ENCODE results near the gene TLR8. TPM values are rescaled to one million over a fixed set of nuclear protein-coding genes. Genes with fewer than 3 reads are reported as not detected.

The TLR8 gene
- total RNA-seq, 8 experiments from 2014 or later: 0.04 to 0.56 (median 0.09) TPM; not detected in 3

DNA sequence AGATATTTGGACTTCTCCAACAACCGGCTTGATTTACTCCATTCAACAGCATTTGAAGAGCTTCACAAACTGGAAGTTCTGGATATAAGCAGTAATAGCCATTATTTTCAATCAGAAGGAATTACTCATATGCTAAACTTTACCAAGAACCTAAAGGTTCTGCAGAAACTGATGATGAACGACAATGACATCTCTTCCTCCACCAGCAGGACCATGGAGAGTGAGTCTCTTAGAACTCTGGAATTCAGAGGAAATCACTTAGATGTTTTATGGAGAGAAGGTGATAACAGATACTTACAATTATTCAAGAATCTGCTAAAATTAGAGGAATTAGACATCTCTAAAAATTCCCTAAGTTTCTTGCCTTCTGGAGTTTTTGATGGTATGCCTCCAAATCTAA is 19.3 kb upstream of the TLR8 start:
- no peak overlapping the region for H3K27ac ChIP-seq
- WGBS, 10 experiments: 30 to 100% (median 81%) methylated on average over 1 to 2 of the region's 2 CpGs; no CpG with 5 or more reads in 6 of the 10 experiments
- in situ Hi-C loops (cut with MboI; ENCODE audit: low pct_unique_long_range_greater_than_20kb in 2 of 9, low sequenced_read_pairs in 9 of 9, unreplicated experiment in 9 of 9): no loop called here
- H3K4me3 ChIP-seq: no peak overlapping the region
- no peak for ATAC-seq (replicated peaks in 6 of 8)
- H3K4me1 ChIP-seq (replicated peaks in 1 of 2): no peaks in the 10 kb centered on the region

DNA sequence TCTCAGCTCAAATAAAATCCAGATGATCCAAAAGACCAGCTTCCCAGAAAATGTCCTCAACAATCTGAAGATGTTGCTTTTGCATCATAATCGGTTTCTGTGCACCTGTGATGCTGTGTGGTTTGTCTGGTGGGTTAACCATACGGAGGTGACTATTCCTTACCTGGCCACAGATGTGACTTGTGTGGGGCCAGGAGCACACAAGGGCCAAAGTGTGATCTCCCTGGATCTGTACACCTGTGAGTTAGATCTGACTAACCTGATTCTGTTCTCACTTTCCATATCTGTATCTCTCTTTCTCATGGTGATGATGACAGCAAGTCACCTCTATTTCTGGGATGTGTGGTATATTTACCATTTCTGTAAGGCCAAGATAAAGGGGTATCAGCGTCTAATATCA is 18.7 kb upstream of the TLR8 start:
- Histone ChIP-seq H3K4me1 (replicated peaks in 1 of 2) (no peaks in the 10 kb centered on the region), H3K27ac (no peak overlapping the region), H3K4me3 (no peak overlapping the region)
- WGBS, 10 experiments: 69 to 80% methylated on average over 1 to 3 of the region's 3 CpGs; no CpG with 5 or more reads in 8 of the 10 experiments
- ATAC-seq (replicated peaks in 6 of 8): no peak
- in situ Hi-C loops (cut with MboI; ENCODE audit: low pct_unique_long_range_greater_than_20kb in 2 of 9, low sequenced_read_pairs in 9 of 9, unreplicated experiment in 9 of 9): no loop called here

DNA sequence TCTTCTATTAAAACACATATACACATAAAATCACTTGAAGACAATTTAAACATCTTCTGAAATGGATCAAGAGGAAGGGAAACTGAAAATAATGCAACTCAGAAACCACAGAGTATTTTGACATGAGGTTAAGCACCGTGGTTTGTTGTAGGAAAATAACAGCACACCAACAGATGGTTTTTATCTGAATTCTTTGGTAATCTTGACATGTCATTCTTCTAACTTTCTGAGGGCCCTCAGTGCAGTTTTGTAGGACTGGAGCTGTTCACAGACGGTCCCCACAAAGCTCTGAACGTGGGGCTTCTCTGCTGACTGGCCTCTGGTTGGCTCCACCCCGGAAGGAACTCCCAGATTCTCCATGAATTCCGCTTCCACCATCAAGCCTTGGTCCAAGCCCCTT is 16.0 kb upstream of the TLR8 start:
- Histone ChIP-seq H3K4me1 (replicated peaks in 1 of 2) (no peaks in the 10 kb centered on the region), H3K4me3 (no peak overlapping the region), H3K27ac (no peak overlapping the region)
- in situ Hi-C loops (cut with MboI; ENCODE audit: low pct_unique_long_range_greater_than_20kb in 2 of 9, low sequenced_read_pairs in 9 of 9, unreplicated experiment in 9 of 9): loop anchor here in 1 of 9 experiments (10.0 kb wide), 1 partner anchor 76 kb away; no protein-coding TSS in a partner anchor
- 64 to 83% methylated on average over 1 to 4 of the region's 5 CpGs; no CpG with 5 or more reads in 8 of the 10 experiments for WGBS, 10 experiments
- ATAC-seq (replicated peaks in 6 of 8): no peak

DNA sequence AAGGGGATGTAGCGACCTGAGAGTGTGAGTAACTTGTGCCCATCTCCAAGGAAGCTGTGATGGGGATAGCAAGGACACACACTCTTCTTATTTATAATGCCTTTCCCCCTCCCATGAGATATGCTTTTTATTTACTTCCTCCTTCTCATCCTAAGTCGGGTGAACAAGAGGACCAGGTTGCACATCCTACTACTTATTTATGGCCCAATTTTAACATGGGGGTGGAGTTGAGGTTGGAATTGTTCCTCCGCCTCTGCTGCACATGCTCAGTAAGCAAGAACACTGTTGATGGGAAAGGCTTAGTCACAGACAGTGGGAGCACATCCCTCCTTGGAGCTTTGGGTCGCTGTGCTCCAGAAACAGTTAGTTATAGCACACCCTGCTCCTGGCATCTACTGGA is 15.2 kb upstream of the TLR8 start:
- Histone ChIP-seq H3K4me1 (replicated peaks in 1 of 2) (no peaks in the 10 kb centered on the region), H3K4me3 (no peak overlapping the region), H3K27ac (no peak overlapping the region)
- in situ Hi-C loops (cut with MboI; ENCODE audit: low pct_unique_long_range_greater_than_20kb in 2 of 9, low sequenced_read_pairs in 9 of 9, unreplicated experiment in 9 of 9): loop anchor here in 1 of 9 experiments (10.0 kb wide), 1 partner anchor 76 kb away; no protein-coding TSS in a partner anchor
- no peak for ATAC-seq (replicated peaks in 6 of 8)
- WGBS, 10 experiments: 53% methylated on average over 3 of the region's 4 CpGs; no CpG with 5 or more reads in 9 of the 10 experiments

- in situ Hi-C loops (cut with MboI; ENCODE audit: low pct_unique_long_range_greater_than_20kb in 2 of 9, low sequenced_read_pairs in 9 of 9, unreplicated experiment in 9 of 9): loop anchor here in 1 of 9 experiments (10.0 kb wide), 1 partner anchor 77 kb away; no protein-coding TSS in a partner anchor
- ATAC-seq (replicated peaks in 6 of 8): no peak
- no peaks in the 10 kb centered on the region for H3K4me1 ChIP-seq (replicated peaks in 1 of 2)
- WGBS, 10 experiments: 0% methylated on average over 1 to 2 of the region's 2 CpGs; no CpG with 5 or more reads in 8 of the 10 experiments
- H3K27ac ChIP-seq: no peak overlapping the region
- no peak overlapping the region for H3K4me3 ChIP-seq
Measured at GRCh38 chrX:12891915-12892506, 14.4 kb upstream of the TLR8 start.

DNA sequence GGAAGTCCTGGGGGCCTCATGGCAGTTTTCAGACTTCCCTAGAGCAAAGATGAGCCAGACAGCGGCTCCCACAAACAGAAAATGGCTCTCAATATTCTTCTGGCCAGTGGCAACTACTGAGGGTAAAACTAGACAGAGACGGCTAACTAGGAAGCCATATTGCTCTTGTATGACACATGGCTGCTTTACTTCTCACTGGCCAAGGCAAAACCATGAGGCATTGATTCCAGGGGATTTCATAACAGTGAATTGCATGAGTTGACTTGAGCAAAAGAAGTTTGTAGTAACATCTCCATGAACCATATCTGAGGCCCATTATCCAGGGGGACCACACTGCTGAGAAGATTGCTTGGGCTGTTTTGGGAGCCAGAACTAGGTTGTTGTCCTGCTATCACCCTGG is 13.7 kb upstream of the TLR8 start:
- no peak for ATAC-seq (replicated peaks in 6 of 8)
- WGBS, 10 experiments: 0 to 100% (median 85%) methylated on average over 1 to 2 of the region's 2 CpGs; no CpG with 5 or more reads in 7 of the 10 experiments
- H3K4me3 ChIP-seq: no peak overlapping the region
- H3K4me1 ChIP-seq (replicated peaks in 1 of 2): no peaks in the 10 kb centered on the region
- no peak overlapping the region for H3K27ac ChIP-seq
- in situ Hi-C loops (cut with MboI; ENCODE audit: low pct_unique_long_range_greater_than_20kb in 2 of 9, low sequenced_read_pairs in 9 of 9, unreplicated experiment in 9 of 9): loop anchor here in 1 of 9 experiments (10.0 kb wide), 1 partner anchor 78 kb away; no protein-coding TSS in a partner anchor

GRCh38 chrX:12894074-12895030 is 12.1 kb upstream of the TLR8 start:
- WGBS, 10 experiments: 0 to 100% (median 58%) methylated on average over 1 to 8 of the region's 12 CpGs; no CpG with 5 or more reads in 5 of the 10 experiments
- Histone ChIP-seq H3K4me3 (no peak overlapping the region), H3K4me1 (replicated peaks in 1 of 2) (no peaks in the 10 kb centered on the region), H3K27ac (no peak overlapping the region)
- ATAC-seq (replicated peaks in 6 of 8): peak in 2 of 8 experiments; percentile 36 to 69
- in situ Hi-C loops (cut with MboI; ENCODE audit: low pct_unique_long_range_greater_than_20kb in 2 of 9, low sequenced_read_pairs in 9 of 9, unreplicated experiment in 9 of 9): loop anchor here in 1 of 9 experiments (10.0 kb wide), 1 partner anchor 80 kb away; no protein-coding TSS in a partner anchor

- Histone ChIP-seq H3K4me3 (no peak overlapping the region), H3K27ac (no peak overlapping the region), H3K4me1 (replicated peaks in 1 of 2) (no peaks in the 10 kb centered on the region)
- no peak for ATAC-seq (replicated peaks in 6 of 8)
- in situ Hi-C loops (cut with MboI; ENCODE audit: low pct_unique_long_range_greater_than_20kb in 2 of 9, low sequenced_read_pairs in 9 of 9, unreplicated experiment in 9 of 9): loop anchor here in 1 of 9 experiments (10.0 kb wide), 1 partner anchor 81 kb away; no protein-coding TSS in a partner anchor
- WGBS, 10 experiments: 0 to 73% (median 50%) methylated on average over 1 to 2 of the region's 2 CpGs; no CpG with 5 or more reads in 5 of the 10 experiments
Measured at GRCh38 chrX:12895866-12896265, 10.6 kb upstream of the TLR8 start.

GRCh38 chrX:12896935-12897334 is 9.5 kb upstream of the TLR8 start:
- ATAC-seq (replicated peaks in 6 of 8): no peak
- Histone ChIP-seq H3K27ac (no peak overlapping the region), H3K4me3 (no peak overlapping the region), H3K4me1 (replicated peaks in 1 of 2) (no peaks in the 10 kb centered on the region)
- in situ Hi-C loops (cut with MboI; ENCODE audit: low pct_unique_long_range_greater_than_20kb in 2 of 9, low sequenced_read_pairs in 9 of 9, unreplicated experiment in 9 of 9): loop anchor here in 1 of 9 experiments (10.0 kb wide), 1 partner anchor 82 kb away; no protein-coding TSS in a partner anchor
- WGBS, 10 experiments: 60% methylated on average over 1 of the region's 4 CpGs; no CpG with 5 or more reads in 9 of the 10 experiments

DNA sequence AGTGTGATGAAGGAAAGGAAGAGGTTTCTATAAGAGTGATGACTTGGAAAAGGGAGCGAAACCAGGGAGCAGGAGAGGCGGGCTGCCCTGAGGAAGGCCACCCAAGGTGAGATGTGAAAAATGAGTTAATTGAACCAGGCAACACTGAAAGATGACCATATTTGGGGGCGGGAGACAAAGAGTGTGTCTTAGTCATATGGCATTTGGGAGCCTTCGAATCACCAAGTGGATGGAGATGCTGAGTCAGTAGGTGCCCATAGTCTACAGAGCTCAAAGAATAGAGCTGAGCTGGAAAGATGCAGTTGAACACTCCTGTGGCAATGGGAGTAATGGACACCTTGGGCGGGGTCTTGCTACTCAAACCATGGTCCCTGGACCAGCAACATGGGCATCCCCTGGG is 8.3 kb upstream of the TLR8 start:
- Histone ChIP-seq H3K27ac (no peak overlapping the region), H3K4me1 (replicated peaks in 1 of 2) (no peaks in the 10 kb centered on the region), H3K4me3 (no peak overlapping the region)
- no peak for ATAC-seq (replicated peaks in 6 of 8)
- in situ Hi-C loops (cut with MboI; ENCODE audit: low pct_unique_long_range_greater_than_20kb in 2 of 9, low sequenced_read_pairs in 9 of 9, unreplicated experiment in 9 of 9): loop anchor here in 1 of 9 experiments (10.0 kb wide), 1 partner anchor 83 kb away; no protein-coding TSS in a partner anchor
- 80 to 100% (median 100%) methylated on average over 1 to 3 of the region's 5 CpGs; no CpG with 5 or more reads in 7 of the 10 experiments for WGBS, 10 experiments

GRCh38 chrX:12899506-12899905 is 6.9 kb upstream of the TLR8 start:
- H3K4me3 ChIP-seq: no peak overlapping the region
- H3K4me1 ChIP-seq (replicated peaks in 1 of 2): no peaks in the 10 kb centered on the region
- WGBS, 10 experiments: 39 to 40% methylated on average over 1 to 7 of the region's 7 CpGs; no CpG with 5 or more reads in 8 of the 10 experiments
- H3K27ac ChIP-seq: no peak overlapping the region
- ATAC-seq (replicated peaks in 6 of 8): no peak
- in situ Hi-C loops (cut with MboI; ENCODE audit: low pct_unique_long_range_greater_than_20kb in 2 of 9, low sequenced_read_pairs in 9 of 9, unreplicated experiment in 9 of 9): loop anchor here in 1 of 9 experiments (10.0 kb wide), 1 partner anchor 85 kb away; no protein-coding TSS in a partner anchor

- H3K4me1 ChIP-seq (replicated peaks in 1 of 2): no peaks in the 10 kb centered on the region
- H3K27ac ChIP-seq: no peak overlapping the region
- in situ Hi-C loops (cut with MboI; ENCODE audit: low pct_unique_long_range_greater_than_20kb in 2 of 9, low sequenced_read_pairs in 9 of 9, unreplicated experiment in 9 of 9): no loop called here
- ATAC-seq (replicated peaks in 6 of 8): peak in 3 of 8 experiments; percentile 29 to 69 (median 45)
- no peak overlapping the region for H3K4me3 ChIP-seq
- WGBS, 10 experiments: 0 to 30% (median 18%) methylated on average over 1 to 10 of the region's 10 CpGs; no CpG with 5 or more reads in 4 of the 10 experiments
Measured at GRCh38 chrX:12901486-12901885, 4.9 kb upstream of the TLR8 start.
